ENCODE data around the gene NES.

NES gene

GRCh38 chr1:156721131-156721530 is 43.9 kb upstream of the NES start:
- no peak overlapping the region for H3K4me3 ChIP-seq (ENCODE audit: low read depth, low read length)
- no peak for TF ChIP-seq MYC (IDR thresholded peaks at IDR 0.05; ENCODE audit: low read depth, low read length)
- no peak for TF ChIP-seq POLR2A (IDR thresholded peaks at IDR 0.05; ENCODE audit: extremely low read depth, insufficient read length)
- TF ChIP-seq, protein P1, sequence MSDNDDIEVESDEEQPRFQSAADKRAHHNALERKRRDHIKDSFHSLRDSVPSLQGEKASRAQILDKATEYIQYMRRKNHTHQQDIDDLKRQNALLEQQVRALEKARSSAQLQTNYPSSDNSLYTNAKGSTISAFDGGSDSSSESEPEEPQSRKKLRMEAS (IDR thresholded peaks at IDR 0.05; ENCODE audit: low read depth, low read length) = no peak
- TF ChIP-seq CTCF (IDR thresholded peaks at IDR 0.05; ENCODE audit: low read depth, low read length) = no peak
- no peak for DNase-seq (ENCODE audit: low read depth)

DNA sequence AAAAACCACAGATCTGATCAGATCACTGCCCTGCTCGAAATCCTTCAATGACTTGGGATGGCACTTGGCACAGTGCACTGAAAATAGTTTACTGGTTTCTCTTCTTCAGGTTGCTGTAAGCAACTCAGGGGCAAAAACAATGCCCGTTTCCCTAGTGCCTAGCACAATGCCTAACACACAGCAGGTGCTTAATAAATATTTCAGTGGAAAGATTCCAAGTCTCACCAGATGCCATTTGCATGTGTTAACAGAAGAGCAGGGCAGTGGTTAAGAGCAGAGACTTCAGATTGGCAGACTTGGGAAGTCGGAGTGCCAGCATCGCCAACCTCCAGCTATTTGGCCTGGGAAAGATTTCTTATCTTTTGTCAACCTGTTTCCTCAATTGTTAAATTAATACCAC is 40.1 kb upstream of the NES start:
- no peak overlapping the region for H3K4me3 ChIP-seq (ENCODE audit: low read depth, low read length)
- no peak for DNase-seq (ENCODE audit: low read depth)
- TF ChIP-seq MYC (IDR thresholded peaks at IDR 0.05; ENCODE audit: low read depth, low read length) = no peak
- TF ChIP-seq CTCF (IDR thresholded peaks at IDR 0.05; ENCODE audit: low read depth, low read length) = no peak
- TF ChIP-seq, protein P1 (IDR thresholded peaks at IDR 0.05; ENCODE audit: low read depth, low read length) = no peak
- TF ChIP-seq POLR2A (IDR thresholded peaks at IDR 0.05; ENCODE audit: extremely low read depth, insufficient read length) = no peak

DNA sequence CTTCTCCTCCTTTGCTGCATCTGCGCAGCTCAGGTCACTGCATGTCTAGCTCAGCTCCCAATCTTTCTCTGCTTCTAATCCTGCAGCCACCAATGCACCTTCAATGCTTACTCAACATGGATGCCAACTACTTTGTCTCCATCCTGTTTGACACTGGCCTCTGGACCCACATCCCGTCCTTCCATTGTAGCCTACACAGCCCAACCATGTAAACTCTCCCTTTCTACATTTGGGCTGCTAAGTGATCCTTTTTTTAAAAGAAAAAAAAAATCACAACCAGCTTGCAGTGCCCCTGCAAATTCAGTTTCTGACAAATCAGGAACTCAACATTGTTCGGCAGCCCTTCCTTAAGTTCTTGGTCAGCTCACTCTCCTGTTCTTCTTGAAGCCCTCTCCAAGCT is 37.6 kb upstream of the NES start:
- DNase-seq (ENCODE audit: low read depth) = no peak
- TF ChIP-seq, protein P1 (IDR thresholded peaks at IDR 0.05; ENCODE audit: low read depth, low read length) = no peak
- no peak for TF ChIP-seq CTCF (IDR thresholded peaks at IDR 0.05; ENCODE audit: low read depth, low read length)
- no peak overlapping the region for H3K4me3 ChIP-seq (ENCODE audit: low read depth, low read length)

DNA sequence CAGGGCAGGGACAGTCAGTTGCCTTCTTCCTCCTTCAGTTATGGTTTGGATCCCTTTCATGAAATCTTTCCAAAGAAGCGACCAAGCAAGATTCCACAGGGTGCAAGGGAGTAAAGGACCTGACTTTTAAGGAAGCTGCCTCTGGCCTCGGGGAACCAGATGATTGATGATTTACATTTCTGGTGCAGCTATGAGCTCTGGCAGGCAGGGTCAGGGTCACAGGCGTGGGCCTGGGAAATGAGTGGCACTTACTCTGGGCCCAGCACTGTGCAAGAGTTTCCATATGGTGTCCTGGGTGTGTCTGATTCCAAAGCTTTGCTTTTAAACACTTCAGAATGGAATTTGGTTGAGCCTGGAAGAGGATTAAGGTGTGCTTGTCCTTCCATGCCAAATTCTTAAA is 35.4 kb upstream of the NES start:
- TF ChIP-seq POLR2A (IDR thresholded peaks at IDR 0.05; ENCODE audit: extremely low read depth, insufficient read length) = no peak
- TF ChIP-seq, protein P1 (IDR thresholded peaks at IDR 0.05; ENCODE audit: low read depth, low read length) = no peak
- H3K4me3 ChIP-seq (ENCODE audit: low read depth, low read length) = no peak overlapping the region
- DNase-seq (ENCODE audit: low read depth) = no peak

GRCh38 chr1:156711011-156711817 is 34.0 kb upstream of the NES start:
- no peak for TF ChIP-seq MYC (IDR thresholded peaks at IDR 0.05; ENCODE audit: low read depth, low read length)
- no peak for DNase-seq (ENCODE audit: low read depth)
- no peak overlapping the region for H3K4me3 ChIP-seq (ENCODE audit: low read depth, low read length)

DNA sequence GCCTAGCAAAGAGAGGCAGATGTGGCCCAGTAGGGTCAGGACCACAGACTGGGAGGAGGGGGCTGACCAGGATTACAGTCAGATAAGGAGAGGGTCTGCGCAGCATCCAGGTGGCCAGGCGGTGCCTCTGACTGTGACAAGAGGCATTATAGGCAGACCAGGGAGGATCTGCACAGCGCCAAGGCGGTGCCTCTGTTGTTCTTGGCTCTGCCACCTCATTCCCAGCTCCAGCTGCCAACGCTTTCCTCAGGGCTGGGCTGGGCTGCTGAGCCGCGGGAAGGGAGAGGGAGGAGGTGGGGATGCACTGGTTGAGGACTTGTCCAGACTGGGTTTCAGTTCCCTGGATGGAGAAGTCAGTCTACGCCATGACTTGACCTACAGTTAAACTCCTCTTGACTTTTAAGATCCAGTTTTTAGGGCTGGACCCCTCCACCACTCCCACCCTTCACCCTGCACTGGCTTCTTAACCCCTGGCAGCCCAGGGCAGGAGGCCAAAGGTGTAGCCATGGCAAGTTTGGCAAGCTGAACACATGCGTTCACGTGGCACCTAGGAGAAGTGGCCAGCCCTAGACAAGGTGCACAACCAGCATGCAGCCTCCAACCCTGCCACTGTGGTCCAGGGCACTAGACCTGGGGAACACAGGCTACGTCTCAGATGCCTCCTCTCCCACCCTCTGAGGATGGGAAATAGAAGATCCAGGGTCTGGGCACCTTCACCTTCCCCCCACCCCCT is 32.7 kb upstream of the NES start:
- TF ChIP-seq MYC (IDR thresholded peaks at IDR 0.05; ENCODE audit: low read depth, low read length) = no peak
- TF ChIP-seq POLR2A (IDR thresholded peaks at IDR 0.05; ENCODE audit: extremely low read depth, insufficient read length) = no peak
- TF ChIP-seq, protein P1 (IDR thresholded peaks at IDR 0.05; ENCODE audit: low read depth, low read length) = no peak
- no peak for TF ChIP-seq CTCF (IDR thresholded peaks at IDR 0.05; ENCODE audit: low read depth, low read length)
- no peak overlapping the region for H3K4me3 ChIP-seq (ENCODE audit: low read depth, low read length)
- no peak for DNase-seq (ENCODE audit: low read depth)
